ENCODE results near the gene MAMLD1.

Gene MAMLD1

GRCh38 chrX:150408007-150408406, 44.9 kb downstream of the MAMLD1 start:
- no peak for DNase-seq

- DNase-seq, result no peak
These were observed 45.4 kb downstream of the MAMLD1 start for GRCh38 chrX:150408561-150408960.

DNA sequence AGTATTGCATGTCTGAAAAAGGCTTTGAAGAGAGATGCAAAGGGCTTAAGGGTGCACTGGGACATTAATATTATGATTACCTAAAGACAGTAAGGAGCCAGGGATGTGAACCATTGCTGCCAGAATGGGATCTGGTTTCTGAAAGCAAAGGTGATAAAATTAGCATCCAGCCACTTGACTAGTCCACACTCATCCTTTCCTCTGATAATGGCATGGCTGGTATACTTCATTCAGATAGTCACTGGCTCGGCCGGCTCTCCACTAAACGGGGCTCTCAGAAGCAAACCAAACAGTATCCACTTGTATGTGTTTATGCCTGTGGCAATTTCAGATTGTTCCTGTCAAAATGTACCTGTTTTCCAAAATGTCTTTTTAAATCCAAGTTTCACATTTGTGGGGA, 46.4 kb downstream of the MAMLD1 start:
- no peak for DNase-seq

- no peak for DNase-seq
These were observed 46.8 kb downstream of the MAMLD1 start for GRCh38 chrX:150409964-150410363.

DNA sequence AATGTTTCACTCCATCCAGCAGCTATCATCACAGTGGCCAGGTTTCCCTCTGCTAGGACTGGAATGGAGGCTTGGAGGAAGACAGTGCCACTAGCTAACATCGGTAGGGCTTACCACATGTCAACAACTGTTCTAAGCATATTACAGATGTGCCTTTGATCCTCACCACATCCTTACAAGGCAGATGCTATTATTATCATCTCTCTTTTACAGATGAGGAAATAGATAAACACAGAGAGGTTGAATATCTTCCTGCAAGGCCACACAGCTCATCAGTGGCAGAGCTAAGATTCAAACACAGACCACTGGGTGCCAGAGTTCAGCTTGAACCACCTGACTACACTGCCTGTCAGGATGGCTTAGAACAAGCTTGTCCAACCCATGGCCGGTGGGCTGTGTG, 47.4 kb downstream of the MAMLD1 start:
- peak; percentile 55 for DNase-seq

DNA sequence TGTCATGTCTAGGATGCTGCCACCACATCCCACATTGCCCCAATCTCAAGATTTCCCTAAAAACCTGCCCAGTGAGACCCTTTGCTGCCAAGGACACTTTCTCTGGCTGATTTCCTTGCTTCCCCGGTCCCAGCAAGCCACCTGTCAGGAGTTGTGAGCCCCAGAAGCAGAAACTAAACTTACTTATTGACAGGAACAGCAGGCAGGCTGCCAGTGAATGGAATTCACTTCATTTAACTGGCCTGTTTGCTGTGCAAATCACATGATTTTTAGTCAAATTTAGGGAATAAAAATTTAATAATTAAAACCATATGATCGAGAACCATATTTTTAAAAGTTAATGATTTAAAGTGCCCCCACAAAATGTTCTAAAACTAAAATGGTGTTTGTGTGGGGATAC, 48.5 kb downstream of the MAMLD1 start:
- no peak for DNase-seq

GRCh38 chrX:150414228-150414627, 51.1 kb downstream of the MAMLD1 start:
- no peak for DNase-seq

DNA sequence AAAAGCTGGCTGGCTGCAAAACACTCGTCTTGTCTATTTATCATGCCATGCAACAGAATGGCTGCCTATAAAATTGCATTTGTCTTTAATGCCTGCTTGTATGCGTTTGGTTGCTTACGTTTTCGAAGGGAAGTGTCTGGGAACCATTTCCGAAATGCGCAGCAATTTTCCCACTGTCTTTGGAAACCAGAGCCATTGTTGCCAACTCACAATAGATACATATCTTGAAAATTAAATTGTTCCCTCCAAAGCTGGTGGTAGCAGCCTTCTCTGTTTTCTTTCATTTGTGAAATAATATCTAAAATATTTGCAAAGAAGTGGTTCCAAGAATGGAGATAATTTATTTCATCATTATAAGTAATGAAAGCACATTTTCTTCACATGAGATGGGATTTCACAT, 53.4 kb downstream of the MAMLD1 start:
- no peak for DNase-seq

GRCh38 chrX:150421816-150422215, 58.7 kb downstream of the MAMLD1 start:
- DNase-seq, result no peak

DNA sequence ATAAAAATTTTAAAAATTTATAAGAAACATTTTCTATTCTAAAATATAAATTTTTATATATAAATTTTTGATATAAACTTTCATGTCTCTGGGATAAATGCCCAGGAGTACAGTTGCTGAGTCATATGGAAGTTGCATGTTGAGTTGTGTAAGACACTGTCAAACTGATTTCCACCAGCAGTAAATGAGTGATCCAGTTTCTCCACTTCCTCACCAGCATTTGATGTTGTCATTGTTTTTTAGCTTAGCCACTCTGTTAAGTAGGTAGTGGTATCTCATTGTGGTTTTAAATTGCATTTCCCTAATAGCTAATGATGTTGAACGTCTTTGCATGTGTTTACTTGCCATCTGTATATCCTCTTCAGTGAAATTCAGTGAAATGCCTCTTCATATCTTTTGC, 66.5 kb downstream of the MAMLD1 start:
- no peak for DNase-seq

GRCh38 chrX:150436195-150436594, 73.1 kb downstream of the MAMLD1 start:
- no peak for DNase-seq

GRCh38 chrX:150438165-150438564, 75.0 kb downstream of the MAMLD1 start:
- no peak for DNase-seq

GRCh38 chrX:150446151-150446550, 83.0 kb downstream of the MAMLD1 start:
- DNase-seq, result no peak

DNA sequence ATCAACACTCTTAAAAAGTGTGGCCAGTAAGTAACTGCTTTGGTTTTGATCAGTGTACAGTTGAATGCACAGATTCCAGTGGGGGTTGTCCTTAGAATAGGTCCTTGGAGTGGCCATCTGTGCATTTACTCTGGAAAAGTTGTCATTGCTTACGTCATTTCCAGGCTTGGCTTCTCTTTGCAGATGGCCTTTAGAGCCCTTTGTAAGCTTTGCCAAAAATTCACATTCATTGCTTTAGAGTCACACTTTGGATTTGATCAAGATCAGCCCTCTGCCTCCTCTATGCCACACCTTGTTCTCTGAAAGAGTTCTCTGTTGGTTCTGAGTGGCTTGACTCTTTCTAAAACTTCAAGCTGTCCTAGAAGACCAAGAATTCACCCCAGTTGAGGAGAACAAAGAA, 83.9 kb downstream of the MAMLD1 start:
- no peak for DNase-seq

- DNase-seq, result no peak
These were observed 86.2 kb downstream of the MAMLD1 start for GRCh38 chrX:150449313-150449712.

DNA sequence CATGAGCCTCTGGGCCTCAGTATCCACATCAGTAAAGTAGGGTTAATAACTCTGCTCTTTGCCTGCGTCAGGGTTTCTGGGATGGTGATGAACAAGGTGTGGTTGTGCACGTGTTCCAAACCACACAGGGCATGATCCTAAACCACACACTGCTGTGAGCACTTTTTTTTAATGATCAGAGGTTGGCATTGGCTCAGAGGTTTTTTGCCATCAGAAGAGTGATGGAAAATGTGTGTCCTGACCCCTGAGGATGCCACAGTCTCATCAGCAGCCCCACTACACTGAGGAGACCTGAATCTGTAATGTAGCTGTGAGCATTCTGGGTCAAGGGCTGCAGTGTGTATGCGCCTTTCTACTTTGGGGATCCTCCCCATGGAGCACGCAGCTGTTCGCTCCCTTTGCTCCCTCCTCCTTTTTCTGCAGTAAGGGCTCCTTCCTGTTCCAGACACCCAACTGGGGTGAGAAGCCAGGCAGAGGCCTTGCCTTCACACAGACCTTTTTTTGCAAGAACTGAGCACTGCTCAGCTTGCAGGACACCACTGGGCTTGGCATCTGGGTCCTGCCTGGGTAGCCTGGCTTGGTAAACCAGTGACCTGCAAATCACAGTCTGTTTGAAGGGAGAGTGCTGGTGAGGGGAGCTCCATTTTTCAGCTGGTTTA, 87.5 kb downstream of the MAMLD1 start:
- no peak for DNase-seq

DNA sequence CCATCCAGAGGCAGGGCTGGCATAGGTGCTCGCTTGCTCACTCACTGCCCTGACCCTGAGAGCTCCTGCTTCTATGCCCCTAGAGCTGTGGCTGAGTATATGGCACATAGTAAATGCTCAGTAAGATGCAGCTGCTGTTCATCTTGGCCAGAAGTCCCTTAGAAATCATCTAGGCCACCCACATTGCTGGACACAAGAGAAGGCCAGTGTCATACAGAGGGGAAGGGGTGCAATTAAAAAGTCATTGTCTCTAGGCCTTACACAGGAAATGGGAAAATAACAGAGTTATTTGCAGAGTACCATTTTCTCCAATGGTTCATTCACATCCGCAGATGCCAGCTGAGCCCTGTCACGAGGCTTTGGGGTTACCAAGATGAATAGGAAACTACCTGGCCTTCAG, 88.8 kb downstream of the MAMLD1 start:
- no peak for DNase-seq

DNA sequence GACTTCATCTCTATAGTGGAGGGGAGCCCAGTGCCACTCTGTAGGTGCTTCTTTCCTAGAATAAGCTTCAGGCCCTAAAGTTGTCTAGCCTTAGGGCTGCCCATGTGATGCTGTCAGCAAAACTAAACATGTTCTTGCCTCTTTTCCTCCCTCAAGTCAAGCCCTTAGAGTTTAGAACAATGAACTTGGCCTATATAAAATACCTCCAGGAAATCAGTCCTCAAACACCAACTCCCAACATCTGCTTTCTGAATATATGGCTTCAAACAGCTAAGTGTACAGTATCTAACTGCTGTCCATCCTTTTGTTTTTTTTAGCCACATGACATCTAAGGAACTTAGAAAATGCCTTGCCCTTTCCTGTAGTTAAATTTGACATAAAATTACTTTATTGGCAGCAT, 91.0 kb downstream of the MAMLD1 start:
- no peak for DNase-seq

- no peak for DNase-seq
These were observed 91.5 kb downstream of the MAMLD1 start for GRCh38 chrX:150454508-150455214.

DNA sequence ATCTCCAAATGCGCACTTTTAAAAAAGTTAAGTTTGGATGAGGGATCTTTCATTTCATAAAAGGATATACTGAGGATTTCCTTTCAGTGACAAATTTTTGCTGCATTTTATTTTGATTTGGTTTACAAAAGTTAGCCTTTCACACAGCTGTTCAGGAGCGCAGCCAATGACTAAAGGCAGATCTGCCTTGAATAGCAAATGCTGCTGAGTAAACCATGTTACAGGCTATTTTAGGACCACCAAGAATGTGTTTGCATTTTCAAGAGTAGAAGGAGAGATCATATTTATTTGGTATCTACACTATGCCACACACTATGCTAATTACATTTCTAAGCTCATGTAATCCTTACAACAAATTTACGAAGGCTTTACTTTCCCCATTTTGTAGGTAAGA, 92.1 kb downstream of the MAMLD1 start:
- DNase-seq, result no peak

- DNase-seq, result no peak
These were observed 93.3 kb downstream of the MAMLD1 start for GRCh38 chrX:150456466-150456865.

DNA sequence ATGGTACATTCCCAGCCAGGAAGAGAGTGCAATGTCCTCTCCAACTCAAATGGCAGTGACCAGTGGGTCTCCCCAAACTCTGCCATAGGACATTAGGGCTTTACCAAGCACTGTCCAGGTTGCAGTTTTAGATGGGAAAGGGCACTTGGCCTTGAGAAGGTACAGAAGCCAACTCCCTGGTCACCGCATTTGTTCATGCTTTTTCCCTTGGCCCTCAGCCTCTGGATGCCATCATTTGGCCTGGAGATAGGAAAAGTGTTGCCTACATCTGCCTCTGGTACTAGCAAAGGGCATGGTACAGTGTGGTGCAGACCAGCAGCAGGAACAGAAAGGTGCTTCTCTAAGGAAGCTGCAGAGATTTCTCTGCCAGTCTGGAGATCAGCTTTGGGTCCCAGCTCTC, 93.8 kb downstream of the MAMLD1 start:
- no peak for DNase-seq

GRCh38 chrX:150459196-150459595, 96.1 kb downstream of the MAMLD1 start:
- DNase-seq, result no peak

GRCh38 chrX:150460063-150460462, 96.9 kb downstream of the MAMLD1 start:
- no peak for DNase-seq

- DNase-seq, result no peak
These were observed 97.7 kb downstream of the MAMLD1 start for GRCh38 chrX:150460781-150461180.
